ENCODE results near the gene CFAP100.

Gene CFAP100

DNA sequence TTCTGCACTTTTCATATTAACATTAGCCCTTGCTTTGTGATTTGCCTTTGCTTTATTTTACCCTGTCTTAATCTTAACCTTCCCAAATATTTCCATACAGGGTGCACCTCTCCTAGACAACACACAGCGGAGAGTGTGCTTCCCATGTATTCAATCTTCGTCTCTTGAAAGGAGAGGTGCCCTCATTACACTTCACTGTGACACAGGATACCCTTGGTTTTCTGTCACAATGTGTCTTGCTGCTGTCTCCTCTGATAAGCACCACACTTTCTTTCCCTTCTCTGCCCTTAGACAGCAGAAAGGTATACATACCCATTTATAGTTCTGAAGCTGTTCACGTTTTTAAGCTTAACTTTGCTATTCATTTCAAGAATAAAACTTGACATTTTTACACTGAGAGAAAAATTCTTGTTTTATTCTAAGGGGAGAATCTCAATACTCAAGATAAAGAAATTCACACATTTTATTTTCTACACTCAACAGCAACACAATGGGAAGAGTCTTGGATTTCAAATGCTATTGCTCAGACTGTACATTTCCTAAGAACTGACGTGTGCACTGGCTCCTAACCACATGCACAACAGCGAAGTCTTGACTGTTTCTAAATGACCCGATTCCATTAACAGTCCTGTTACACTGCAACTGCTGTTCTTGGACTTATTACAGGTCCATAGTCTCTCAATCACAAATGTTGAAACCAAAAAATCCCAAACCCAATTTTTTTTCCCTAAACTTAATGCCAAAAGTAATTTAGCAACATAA is 59.9 kb downstream of the CFAP100 start:
- H3K4me3 ChIP-seq (ENCODE audit: low read depth in 1 of 2, low read length in 1 of 2) = no peak overlapping the region
- H3K27ac ChIP-seq = peak overlapping the region; percentile 82
- H3K36me3 ChIP-seq = peaks cover 71% of the 10 kb centered on the region
- H3K9me3 ChIP-seq = no peaks in the 10 kb centered on the region
- TF ChIP-seq, protein P1, sequence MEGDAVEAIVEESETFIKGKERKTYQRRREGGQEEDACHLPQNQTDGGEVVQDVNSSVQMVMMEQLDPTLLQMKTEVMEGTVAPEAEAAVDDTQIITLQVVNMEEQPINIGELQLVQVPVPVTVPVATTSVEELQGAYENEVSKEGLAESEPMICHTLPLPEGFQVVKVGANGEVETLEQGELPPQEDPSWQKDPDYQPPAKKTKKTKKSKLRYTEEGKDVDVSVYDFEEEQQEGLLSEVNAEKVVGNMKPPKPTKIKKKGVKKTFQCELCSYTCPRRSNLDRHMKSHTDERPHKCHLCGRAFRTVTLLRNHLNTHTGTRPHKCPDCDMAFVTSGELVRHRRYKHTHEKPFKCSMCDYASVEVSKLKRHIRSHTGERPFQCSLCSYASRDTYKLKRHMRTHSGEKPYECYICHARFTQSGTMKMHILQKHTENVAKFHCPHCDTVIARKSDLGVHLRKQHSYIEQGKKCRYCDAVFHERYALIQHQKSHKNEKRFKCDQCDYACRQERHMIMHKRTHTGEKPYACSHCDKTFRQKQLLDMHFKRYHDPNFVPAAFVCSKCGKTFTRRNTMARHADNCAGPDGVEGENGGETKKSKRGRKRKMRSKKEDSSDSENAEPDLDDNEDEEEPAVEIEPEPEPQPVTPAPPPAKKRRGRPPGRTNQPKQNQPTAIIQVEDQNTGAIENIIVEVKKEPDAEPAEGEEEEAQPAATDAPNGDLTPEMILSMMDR (IDR thresholded peaks at IDR 0.05) = no peak
- no peaks in the 10 kb centered on the region for H3K27me3 ChIP-seq
- H3K4me1 ChIP-seq (ENCODE audit: control insufficient read depth in 1 of 2, insufficient read depth in 1 of 2, low read depth in 1 of 2, low read length in 1 of 2) = peaks cover 36% of the 10 kb centered on the region in 2 experiments

DNA sequence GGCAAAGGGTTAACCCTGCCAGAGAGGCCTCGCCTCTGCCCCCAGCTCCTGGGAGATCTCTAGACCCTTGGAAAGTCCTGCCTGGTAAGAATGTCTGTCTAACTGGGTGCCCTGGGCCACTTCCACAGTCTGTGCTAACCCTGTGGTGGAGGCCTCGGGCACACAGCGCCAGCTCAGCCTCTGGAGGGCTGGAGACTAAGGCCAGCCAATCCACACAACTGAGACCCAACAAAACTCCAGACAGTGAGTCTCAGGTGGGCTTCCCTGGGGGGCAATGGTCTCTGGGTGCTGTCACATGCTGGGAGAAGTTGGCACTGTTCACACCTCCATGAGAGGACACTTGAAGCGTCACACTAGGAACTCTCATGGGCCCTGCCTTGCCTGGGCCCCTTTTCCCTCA is 61.5 kb downstream of the CFAP100 start:
- Histone ChIP-seq H3K4me3 (ENCODE audit: low read depth in 1 of 2, low read length in 1 of 2) (no peak overlapping the region), H3K4me1 (ENCODE audit: control insufficient read depth in 1 of 2, insufficient read depth in 1 of 2, low read depth in 1 of 2, low read length in 1 of 2) (peaks cover 36% of the 10 kb centered on the region in 2 experiments), H3K27ac (peak overlapping the region; percentile 82), H3K27me3 (no peaks in the 10 kb centered on the region), H3K9me3 (no peaks in the 10 kb centered on the region), H3K36me3 (peaks cover 69% of the 10 kb centered on the region)
- TF ChIP-seq, protein P1 (IDR thresholded peaks at IDR 0.05) = no peak

DNA sequence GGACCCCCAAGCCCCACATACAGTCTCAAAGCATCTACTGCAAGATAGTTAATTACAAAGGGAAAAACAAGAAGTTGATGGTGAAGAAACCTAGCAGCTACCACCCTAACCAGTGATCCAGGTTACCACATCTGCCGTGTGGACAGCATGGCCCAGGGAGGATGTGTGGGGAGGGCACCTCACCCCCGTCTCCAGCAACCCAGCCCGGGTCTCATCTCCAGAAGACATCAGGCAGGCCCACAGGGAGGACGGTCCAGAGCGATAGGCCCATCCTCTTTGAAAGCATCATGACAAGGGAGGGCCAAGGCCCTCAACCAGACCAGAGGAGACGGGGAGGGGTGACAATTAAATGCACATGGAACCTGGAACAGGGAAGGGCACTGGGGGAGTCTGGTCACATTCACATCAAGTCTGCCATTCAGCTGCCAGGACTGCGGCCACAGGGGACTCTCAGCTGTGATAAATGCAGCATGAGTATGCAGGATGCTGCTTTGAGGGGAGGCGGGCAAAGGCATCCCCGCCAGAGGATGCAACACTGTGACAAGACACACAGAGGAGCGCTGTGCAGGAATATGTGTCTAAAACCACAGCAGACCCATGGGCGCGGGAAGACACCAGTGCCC is 62.2 kb downstream of the CFAP100 start:
- Histone ChIP-seq H3K27me3 (no peaks in the 10 kb centered on the region), H3K9me3 (no peaks in the 10 kb centered on the region), H3K27ac (peak overlapping the region; percentile 82), H3K4me3 (ENCODE audit: low read depth in 1 of 2, low read length in 1 of 2) (no peak overlapping the region), H3K4me1 (ENCODE audit: control insufficient read depth in 1 of 2, insufficient read depth in 1 of 2, low read depth in 1 of 2, low read length in 1 of 2) (peaks cover 36% of the 10 kb centered on the region in 2 experiments), H3K36me3 (peaks cover 69% of the 10 kb centered on the region)
- TF ChIP-seq, protein P1 (IDR thresholded peaks at IDR 0.05) = no peak

GRCh38 chr3:126459111-126459762 is 64.5 kb downstream of the CFAP100 start:
- Histone ChIP-seq H3K36me3 (peaks cover 81% of the 10 kb centered on the region), H3K27me3 (no peaks in the 10 kb centered on the region), H3K4me3 (ENCODE audit: low read depth in 1 of 2, low read length in 1 of 2) (no peak overlapping the region), H3K27ac (peak overlapping the region; percentile 52), H3K9me3 (no peaks in the 10 kb centered on the region), H3K4me1 (ENCODE audit: control insufficient read depth in 1 of 2, insufficient read depth in 1 of 2, low read depth in 1 of 2, low read length in 1 of 2) (peaks cover 38 to 39% of the 10 kb centered on the region in 2 experiments)
- TF ChIP-seq, protein P1 (IDR thresholded peaks at IDR 0.05) = no peak

DNA sequence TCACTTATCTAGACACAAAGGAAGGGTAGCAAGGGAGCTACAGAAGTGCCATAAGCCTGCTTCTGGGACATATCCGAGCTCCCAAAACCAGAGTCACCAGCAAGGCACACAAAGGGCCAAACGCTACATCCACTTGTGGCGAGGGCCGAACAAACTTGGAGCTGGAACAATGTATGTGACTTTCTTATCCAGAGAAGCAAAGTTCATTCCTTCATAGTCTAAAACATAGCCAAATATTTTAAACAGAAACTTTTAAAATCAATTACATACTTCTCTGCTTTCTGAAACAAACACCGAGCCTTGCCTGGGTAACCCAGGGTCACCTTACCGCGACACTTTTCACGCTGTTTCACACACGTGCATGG is 65.0 kb downstream of the CFAP100 start:
- Histone ChIP-seq H3K27ac (peak overlapping the region; percentile 52), H3K4me3 (ENCODE audit: low read depth in 1 of 2, low read length in 1 of 2) (no peak overlapping the region), H3K9me3 (no peaks in the 10 kb centered on the region), H3K36me3 (peaks cover 81% of the 10 kb centered on the region), H3K27me3 (no peaks in the 10 kb centered on the region), H3K4me1 (ENCODE audit: control insufficient read depth in 1 of 2, insufficient read depth in 1 of 2, low read depth in 1 of 2, low read length in 1 of 2) (peaks cover 38 to 39% of the 10 kb centered on the region in 2 experiments)
- TF ChIP-seq, protein P1 (IDR thresholded peaks at IDR 0.05) = no peak
